H9 (cell line): ENCODE results near the gene VAV3. TPM values are rescaled to one million over a fixed set of nuclear protein-coding genes. Genes with fewer than 3 reads are reported as not detected.
"Not testable (repeated sequence)": the region's sequence is repeated elsewhere in the genome, so short reads cannot be mapped to it uniquely, and the experiment has no call there.

Experiments
- DNase-seq: peaks from one replicate; pipeline ENCODE4 v3.0.0-alpha.2; 2017
- H2AFZ ChIP-seq: one replicate; pipeline ENCODE4 v1.6.1; 2013; ENCODE audit warnings: mild to moderate bottlenecking, low read length, control low read depth, moderate library complexity
- H2AK5ac ChIP-seq: 2 replicates; pipeline ENCODE4 v1.6.1; 2013; ENCODE audit warnings: low read length, control low read depth, mixed read lengths; ENCODE audit not compliant: insufficient read length
- H2BK120ac ChIP-seq: one replicate; pipeline ENCODE4 v1.6.1; 2013; ENCODE audit warnings: low read depth, mild to moderate bottlenecking, low read length, control low read depth, inconsistent platforms; ENCODE audit not compliant: poor library complexity, severe bottlenecking
- H2BK12ac ChIP-seq: 2 replicates; pipeline ENCODE4 v1.6.1; 2013; ENCODE audit warnings: low read length, control low read depth, mixed read lengths, low read depth; ENCODE audit not compliant: insufficient read length
- H2BK15ac ChIP-seq: 2 replicates; pipeline ENCODE4 v1.6.1; 2013; ENCODE audit warnings: low read depth, low read length, control low read depth
- H2BK20ac ChIP-seq: one replicate; pipeline ENCODE4 v1.6.1; 2013; ENCODE audit warnings: low read depth, mild to moderate bottlenecking, low read length, control low read depth, inconsistent platforms; ENCODE audit not compliant: poor library complexity, severe bottlenecking
- H2BK5ac ChIP-seq: 2 replicates; pipeline ENCODE4 v1.6.1; 2013; ENCODE audit warnings: low read length, control low read depth, mixed read lengths; ENCODE audit not compliant: insufficient read length
- H3K14ac ChIP-seq: 2 replicates; pipeline ENCODE4 v1.6.1; 2013; ENCODE audit warnings: low read length, control low read depth; ENCODE audit not compliant: insufficient read depth
- H3K18ac ChIP-seq: 2 replicates; pipeline ENCODE4 v1.6.1; 2013; ENCODE audit warnings: low read depth, mild to moderate bottlenecking, mixed read lengths, low read length, control low read depth; ENCODE audit not compliant: insufficient read length
- H3K23ac ChIP-seq: 2 replicates; pipeline ENCODE4 v1.6.1; 2013; ENCODE audit warnings: low read length, control low read depth, mixed read lengths, low read depth; ENCODE audit not compliant: insufficient read length
- H3K23me2 ChIP-seq: 2 replicates; pipeline ENCODE4 v1.6.1; 2013; ENCODE audit warnings: low read depth, mild to moderate bottlenecking, mixed read lengths, low read length, control low read depth; ENCODE audit not compliant: insufficient read length, poor library complexity, severe bottlenecking
- H3K27ac ChIP-seq: 2 replicates; pipeline ENCODE4 v1.5.1; 2013; ENCODE audit warnings: low read length, control low read depth, mixed read lengths, low read depth; ENCODE audit not compliant: insufficient read length
- H3K27me3 ChIP-seq: 2 replicates; pipeline ENCODE4 v1.6.1; 2013; ENCODE audit warnings: low read length, control low read depth, inconsistent platforms; ENCODE audit not compliant: insufficient read depth
- H3K4ac ChIP-seq: 2 replicates; pipeline ENCODE4 v1.6.1; 2013; ENCODE audit warnings: low read depth, mild to moderate bottlenecking, control low read depth, inconsistent platforms, low read length, moderate library complexity
- H3K4me1 ChIP-seq: 2 replicates; pipeline ENCODE4 v1.6.1; 2013; ENCODE audit warnings: low read length, control low read depth, inconsistent platforms; ENCODE audit not compliant: insufficient read depth
- H3K4me2 ChIP-seq: 2 replicates; pipeline ENCODE4 v1.6.1; 2013; ENCODE audit warnings: low read length, control low read depth, mixed read lengths; ENCODE audit not compliant: insufficient read length, insufficient read depth
- H3K56ac ChIP-seq: 2 replicates; pipeline ENCODE4 v1.6.1; 2013; ENCODE audit warnings: low read depth, mild to moderate bottlenecking, mixed read lengths, low read length, control low read depth; ENCODE audit not compliant: insufficient read length
- H3K79me1 ChIP-seq: 2 replicates; pipeline ENCODE4 v1.6.1; 2013; ENCODE audit warnings: low read depth, mild to moderate bottlenecking, moderate library complexity, low read length, control low read depth, inconsistent platforms; ENCODE audit not compliant: insufficient read depth, poor library complexity, severe bottlenecking
- H3K79me2 ChIP-seq: 2 replicates; pipeline ENCODE4 v1.6.1; 2013; ENCODE audit warnings: low read length, control low read depth, inconsistent platforms; ENCODE audit not compliant: insufficient read depth
- H3K9ac ChIP-seq: 2 replicates; pipeline ENCODE4 v1.6.1; 2013; ENCODE audit warnings: low read length, control low read depth, mixed read lengths; ENCODE audit not compliant: insufficient read length; ENCODE audit errors: extremely low read depth
- H3K9me3 ChIP-seq: one replicate; pipeline ENCODE4 v1.6.1; 2013; ENCODE audit warnings: low read depth, low read length, inconsistent platforms; ENCODE audit not compliant: control insufficient read depth
- H3T11ph ChIP-seq: one replicate; pipeline ENCODE4 v1.6.1; 2013; ENCODE audit warnings: mild to moderate bottlenecking, low read length, control low read depth, inconsistent platforms
- H4K20me1 ChIP-seq: one replicate; pipeline ENCODE4 v1.6.1; 2013; ENCODE audit not compliant: control insufficient read depth, insufficient read length, insufficient read depth
- H4K5ac ChIP-seq: 2 replicates; pipeline ENCODE4 v1.6.1; 2013; ENCODE audit warnings: low read depth, mild to moderate bottlenecking, mixed read lengths, low read length, control low read depth; ENCODE audit not compliant: insufficient read length
- H4K8ac ChIP-seq: replicated peaks from 2 replicates; pipeline ENCODE4 v1.6.1; 2013; ENCODE audit warnings: low read length, control low read depth, mixed read lengths, low read depth; ENCODE audit not compliant: insufficient read length
- H4K91ac ChIP-seq: 2 replicates; pipeline ENCODE4 v1.6.1; 2013; ENCODE audit warnings: low read depth, mild to moderate bottlenecking, moderate library complexity, mixed read lengths, low read length, control low read depth; ENCODE audit not compliant: insufficient read length
- H3K27ac Mint-ChIP-seq, 3 experiments: 2 replicates in 2 of 3; 3 replicates in 1 of 3; pipeline ENCODE4 v1.8.0; 2020 to 2021; ENCODE audit warnings: mixed read lengths in 3 of 3, mild to moderate bottlenecking in 1 of 3, moderate library complexity in 1 of 3
- H3K27me3 Mint-ChIP-seq: 2 replicates; pipeline ENCODE4 v1.8.0; 2021; ENCODE audit warnings: low read depth, mild to moderate bottlenecking, moderate library complexity, mixed read lengths
- H3K36me3 Mint-ChIP-seq, 3 experiments: 2 replicates in 2 of 3; 3 replicates in 1 of 3; pipeline ENCODE4 v1.8.0; 2020 to 2021; ENCODE audit warnings: low read depth in 3 of 3, mixed read lengths in 3 of 3; ENCODE audit not compliant: insufficient read depth in 1 of 3
- H3K4me1 Mint-ChIP-seq, 2 experiments: 2 replicates each; pipeline ENCODE4 v1.8.0; 2020; ENCODE audit warnings: mixed read lengths in 2 of 2
- H3K4me3 Mint-ChIP-seq, 2 experiments: 2 replicates in 1 of 2; 3 replicates in 1 of 2; pipeline ENCODE4 v1.8.0; 2020 to 2021; ENCODE audit warnings: mild to moderate bottlenecking in 2 of 2, mixed read lengths in 2 of 2, moderate library complexity in 1 of 2
- H3K9me3 Mint-ChIP-seq, 2 experiments: 2 replicates in 1 of 2; 3 replicates in 1 of 2; pipeline ENCODE4 v1.8.0; 2020; ENCODE audit warnings: mild to moderate bottlenecking in 2 of 2, mixed read lengths in 2 of 2, moderate library complexity in 1 of 2
- WGBS: extraction: QIAGEN DNeasy Blood & Tissue Kit; methylation state at CpG from one replicate; pipeline ENCODE4 v1.1.7; 2013; ENCODE audit warnings: missing lambda C conversion rate, low lambda C conversion rate, mixed read lengths; ENCODE audit not compliant: insufficient read length; ENCODE audit errors: extremely low coverage; 5-methylcytosine and 5-hydroxymethylcytosine counted together
- total RNA-seq: library from RNA; stranded (reverse); gene quantifications from 2 replicates; pipeline ENCODE4 v1.2.1, GENCODE V29; 2021
- TF ChIP-seq, protein P1 (sequence below): fragments of 200-600 bp; sonication (generic); conservative IDR thresholded peaks from 3 replicates; pipeline ENCODE4 v1.8.0; 2021; ENCODE audit warnings: antibody characterized with exemption, mild to moderate bottlenecking

The VAV3 gene
- total RNA-seq, 1 experiment from 2014 or later: 5.1 TPM

DNA sequence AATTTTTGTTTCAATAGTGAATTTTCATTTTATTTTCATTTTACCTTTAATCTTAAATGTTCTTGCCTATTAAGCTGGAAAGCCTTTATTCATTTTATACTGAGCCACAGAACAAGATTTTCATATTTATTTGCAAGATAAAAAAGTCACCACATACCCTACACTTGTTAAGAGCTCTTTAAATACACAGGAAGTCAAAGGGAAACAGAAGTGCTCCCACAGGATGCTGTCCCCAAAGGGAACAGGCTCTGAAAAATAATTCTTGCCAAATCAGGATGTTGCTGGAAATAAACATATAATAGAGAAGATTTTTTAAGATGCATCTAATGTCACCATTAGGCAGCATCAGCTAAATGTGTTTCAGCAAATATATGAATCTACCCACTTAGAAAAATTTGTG, 113.6 kb downstream of the VAV3 start:
- TF ChIP-seq, protein P1, sequence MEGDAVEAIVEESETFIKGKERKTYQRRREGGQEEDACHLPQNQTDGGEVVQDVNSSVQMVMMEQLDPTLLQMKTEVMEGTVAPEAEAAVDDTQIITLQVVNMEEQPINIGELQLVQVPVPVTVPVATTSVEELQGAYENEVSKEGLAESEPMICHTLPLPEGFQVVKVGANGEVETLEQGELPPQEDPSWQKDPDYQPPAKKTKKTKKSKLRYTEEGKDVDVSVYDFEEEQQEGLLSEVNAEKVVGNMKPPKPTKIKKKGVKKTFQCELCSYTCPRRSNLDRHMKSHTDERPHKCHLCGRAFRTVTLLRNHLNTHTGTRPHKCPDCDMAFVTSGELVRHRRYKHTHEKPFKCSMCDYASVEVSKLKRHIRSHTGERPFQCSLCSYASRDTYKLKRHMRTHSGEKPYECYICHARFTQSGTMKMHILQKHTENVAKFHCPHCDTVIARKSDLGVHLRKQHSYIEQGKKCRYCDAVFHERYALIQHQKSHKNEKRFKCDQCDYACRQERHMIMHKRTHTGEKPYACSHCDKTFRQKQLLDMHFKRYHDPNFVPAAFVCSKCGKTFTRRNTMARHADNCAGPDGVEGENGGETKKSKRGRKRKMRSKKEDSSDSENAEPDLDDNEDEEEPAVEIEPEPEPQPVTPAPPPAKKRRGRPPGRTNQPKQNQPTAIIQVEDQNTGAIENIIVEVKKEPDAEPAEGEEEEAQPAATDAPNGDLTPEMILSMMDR: no peak
- H3K56ac ChIP-seq: no peak overlapping the region
- H4K91ac ChIP-seq: no peak overlapping the region
- H3K27ac ChIP-seq: no peak overlapping the region
- Mint-ChIP-seq H3K9me3 (peaks cover 10 to 17% of the 10 kb centered on the region in 2 experiments; a peak in 4 of 5 replicates), H3K27ac (no peak overlapping the region; a peak in 1 of 7 replicates), H3K36me3 (peaks cover 15 to 23% (median 16%) of the 10 kb centered on the region in 3 experiments; a peak in 6 of 7 replicates), H3K4me3 (no peak overlapping the region), H3K4me1 (peaks cover 15 to 23% of the 10 kb centered on the region in 2 experiments), H3K27me3 (no peaks in the 10 kb centered on the region; the same call in 1 of the 2 replicates)
- no peak overlapping the region for H3K14ac ChIP-seq
- H4K8ac ChIP-seq: no peak overlapping the region
- no peaks in the 10 kb centered on the region for H3K27me3 ChIP-seq
- no peak for DNase-seq
- no peak overlapping the region for H3K18ac ChIP-seq
- no peak overlapping the region for H3K9ac ChIP-seq
- no peak overlapping the region for H2BK20ac ChIP-seq
- H3K23me2 ChIP-seq: no peaks in the 10 kb centered on the region
- H3K23ac ChIP-seq: no peak overlapping the region
- no peaks in the 10 kb centered on the region; the same call in 1 of the 2 replicates for H3K4me1 ChIP-seq
- no peaks in the 10 kb centered on the region for H3K9me3 ChIP-seq
- no peak overlapping the region for H4K5ac ChIP-seq
- no peak overlapping the region for H3K4ac ChIP-seq
- H3K79me1 ChIP-seq: no peaks in the 10 kb centered on the region
- no peak overlapping the region for H3K4me2 ChIP-seq
- no peak overlapping the region for H2AK5ac ChIP-seq
- no peak overlapping the region for H2AFZ ChIP-seq
- H4K20me1 ChIP-seq: no peaks in the 10 kb centered on the region
- no peaks in the 10 kb centered on the region for H3K79me2 ChIP-seq
- no peak overlapping the region for H3T11ph ChIP-seq
- no peak overlapping the region for H2BK120ac ChIP-seq
- H2BK15ac ChIP-seq: no peak overlapping the region
- H2BK5ac ChIP-seq: no peak overlapping the region
- no peak overlapping the region for H2BK12ac ChIP-seq

DNA sequence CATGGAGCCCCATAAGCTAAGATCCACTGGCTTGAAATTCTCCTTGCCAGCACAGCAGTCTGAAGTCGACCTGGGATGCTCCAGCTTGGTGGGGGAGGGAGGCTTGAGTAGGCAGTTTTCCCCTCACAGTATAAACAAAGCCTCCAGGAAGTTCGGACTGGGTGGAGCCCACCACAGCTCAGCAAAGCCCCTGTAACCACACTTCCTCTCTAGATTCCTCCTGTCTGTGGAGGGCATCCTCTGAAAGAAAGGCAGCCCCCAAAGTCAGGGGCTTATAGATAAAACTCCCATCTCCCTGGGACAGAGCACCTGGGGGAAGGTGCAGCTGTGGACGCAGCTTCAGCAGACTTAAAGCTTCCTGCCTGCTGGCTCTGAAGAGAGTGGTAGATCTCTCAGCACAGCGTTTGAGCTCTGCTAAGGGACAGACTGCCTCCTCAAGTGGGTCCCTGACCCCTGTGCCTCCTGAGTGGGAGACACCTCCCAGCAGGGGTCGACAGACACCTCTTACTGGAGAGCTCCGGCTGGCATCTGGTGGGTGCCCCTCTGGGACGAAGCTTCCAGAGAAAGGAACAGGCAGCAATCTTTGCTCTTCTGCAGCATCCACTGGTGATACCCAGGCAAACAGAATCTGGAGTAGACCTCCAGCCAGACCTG, 120.3 kb downstream of the VAV3 start:
- H3K27ac Mint-ChIP-seq: peak overlapping the region in 2 of 3 experiments; percentile 76 to 82; a peak in 4 of 7 replicates
- H3K4me1 Mint-ChIP-seq: peaks cover 16 to 28% of the 10 kb centered on the region in 2 experiments
- not testable (repeated sequence) for H2BK20ac ChIP-seq

More for the DNA sequence above, 120.3 kb downstream of the VAV3 start:
- not testable (repeated sequence) for H3K9me3 ChIP-seq, H2BK120ac ChIP-seq, H3K23me2 ChIP-seq, H3K4me3 Mint-ChIP-seq, H3K4me1 ChIP-seq, H3K27ac ChIP-seq, H2BK15ac ChIP-seq, H4K8ac ChIP-seq, H2BK5ac ChIP-seq, H3K9ac ChIP-seq, H4K20me1 ChIP-seq, H3K27me3 ChIP-seq, H3K14ac ChIP-seq, H3K4me2 ChIP-seq, H4K5ac ChIP-seq, H3K79me1 ChIP-seq, H2AFZ ChIP-seq, H3T11ph ChIP-seq, H3K4ac ChIP-seq, H2BK12ac ChIP-seq, H3K56ac ChIP-seq, H3K27me3 Mint-ChIP-seq, H4K91ac ChIP-seq, H3K79me2 ChIP-seq, H3K18ac ChIP-seq, H2AK5ac ChIP-seq, H3K23ac ChIP-seq
- Mint-ChIP-seq H3K36me3 (peaks cover 13 to 20% (median 18%) of the 10 kb centered on the region in 3 experiments; a peak in 6 of 7 replicates), H3K9me3 (peaks cover 11 to 21% of the 10 kb centered on the region in 2 experiments)
- no CpG with 5 or more reads among the region's 7 CpGs for WGBS
- DNase-seq: peak; percentile 28
